Right hindlimb (tissue), 1 donor: ENCODE data around the gene KSR1.
"Not testable (repeated sequence)": the region's sequence is repeated elsewhere in the genome, so short reads cannot be mapped to it uniquely, and the experiment has no call there.

Experiments
- DNase-seq: peaks from one replicate; pipeline ENCODE4 v3.0.0-alpha.2; 2018

The KSR1 gene

GRCh38 chr17:27455914-27456680 lies at the start of gene KSR1:
TSS of gene KSR1 (plus strand) at chr17:27456448. CDS start at chr17:27456644, 196 bp downstream.
- DNase-seq, result peak; percentile 86

GRCh38 chr17:27407916-27408864 lies 48.1 kb upstream of the KSR1 start:
- no peak for DNase-seq

- DNase-seq, result no peak
These were observed 47.4 kb upstream of the KSR1 start for GRCh38 chr17:27408891-27409290.

GRCh38 chr17:27412158-27412557 lies 44.1 kb upstream of the KSR1 start:
- not testable (repeated sequence) for DNase-seq

- DNase-seq, result no peak
These were observed 42.9 kb upstream of the KSR1 start for GRCh38 chr17:27413315-27413714.

GRCh38 chr17:27413792-27414191 lies 42.5 kb upstream of the KSR1 start:
- no peak for DNase-seq

- no peak for DNase-seq
These were observed 42.0 kb upstream of the KSR1 start for GRCh38 chr17:27414271-27414670.

GRCh38 chr17:27414694-27415093 lies 41.6 kb upstream of the KSR1 start:
- DNase-seq, result no peak

GRCh38 chr17:27415120-27415795 lies 41.0 kb upstream of the KSR1 start:
- DNase-seq, result no peak

- DNase-seq, result no peak
These were observed 38.5 kb upstream of the KSR1 start for GRCh38 chr17:27417596-27418365.

- DNase-seq, result no peak
These were observed 38.0 kb upstream of the KSR1 start for GRCh38 chr17:27418366-27418615.

GRCh38 chr17:27419156-27419555 lies 37.1 kb upstream of the KSR1 start:
- no peak for DNase-seq

GRCh38 chr17:27420211-27420950 lies 35.9 kb upstream of the KSR1 start:
- no peak for DNase-seq

- DNase-seq, result no peak
These were observed 35.1 kb upstream of the KSR1 start for GRCh38 chr17:27421111-27421510.

GRCh38 chr17:27421626-27422025 lies 34.6 kb upstream of the KSR1 start:
- not testable (repeated sequence) for DNase-seq

- no peak for DNase-seq
These were observed 33.6 kb upstream of the KSR1 start for GRCh38 chr17:27422601-27423000.

GRCh38 chr17:27423651-27424050 lies 32.6 kb upstream of the KSR1 start:
- no peak for DNase-seq

- no peak for DNase-seq
These were observed 31.7 kb upstream of the KSR1 start for GRCh38 chr17:27424516-27424915.

GRCh38 chr17:27424941-27425340 lies 31.3 kb upstream of the KSR1 start:
- DNase-seq, result no peak

GRCh38 chr17:27425571-27425970 lies 30.7 kb upstream of the KSR1 start:
- DNase-seq, result not testable (repeated sequence)

GRCh38 chr17:27425991-27426390 lies 30.3 kb upstream of the KSR1 start:
- DNase-seq, result no peak

- DNase-seq, result not testable (repeated sequence)
These were observed 29.8 kb upstream of the KSR1 start for GRCh38 chr17:27426471-27426870.
